GM19438 (cell line): ENCODE results near the gene PWP2.

Source experiments
- ATAC-seq: cut with Tn5 transposase; IDR thresholded peaks from one replicate; pipeline ENCODE4 v1.9.1; 2021; ENCODE audit warnings: low read depth; ENCODE audit not compliant: unreplicated experiment

PWP2 gene

DNA sequence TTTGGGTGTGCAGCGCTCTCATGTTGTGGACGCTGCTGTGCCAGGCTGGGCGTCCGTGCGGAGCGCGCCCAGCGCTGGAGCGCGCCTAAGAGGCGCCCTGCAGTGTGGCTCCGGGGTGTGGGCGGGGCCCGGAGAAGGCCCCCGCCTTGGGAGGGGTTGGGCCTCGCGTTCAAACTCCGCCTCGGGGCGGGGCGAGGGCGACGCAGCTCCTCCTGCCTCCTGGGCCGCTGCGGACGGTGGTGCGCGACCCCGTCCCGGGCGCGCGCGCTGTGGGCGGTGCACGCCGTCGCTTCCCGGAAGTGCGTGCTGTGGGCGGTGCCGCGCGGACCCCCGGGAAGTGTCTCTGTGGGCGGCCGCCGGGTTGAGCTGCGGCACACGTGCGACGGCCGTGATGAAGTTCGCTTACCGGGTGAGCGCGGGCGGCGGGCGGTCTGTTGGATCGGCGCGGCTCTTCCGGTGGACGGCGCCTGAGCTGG is at the start of gene PWP2:
PWP2 (plus strand) TSS at position 374 of the 476 bp plus-strand sequence; CDS start at position 392, 18 bp downstream.
- ATAC-seq: peak; percentile 76

DNA sequence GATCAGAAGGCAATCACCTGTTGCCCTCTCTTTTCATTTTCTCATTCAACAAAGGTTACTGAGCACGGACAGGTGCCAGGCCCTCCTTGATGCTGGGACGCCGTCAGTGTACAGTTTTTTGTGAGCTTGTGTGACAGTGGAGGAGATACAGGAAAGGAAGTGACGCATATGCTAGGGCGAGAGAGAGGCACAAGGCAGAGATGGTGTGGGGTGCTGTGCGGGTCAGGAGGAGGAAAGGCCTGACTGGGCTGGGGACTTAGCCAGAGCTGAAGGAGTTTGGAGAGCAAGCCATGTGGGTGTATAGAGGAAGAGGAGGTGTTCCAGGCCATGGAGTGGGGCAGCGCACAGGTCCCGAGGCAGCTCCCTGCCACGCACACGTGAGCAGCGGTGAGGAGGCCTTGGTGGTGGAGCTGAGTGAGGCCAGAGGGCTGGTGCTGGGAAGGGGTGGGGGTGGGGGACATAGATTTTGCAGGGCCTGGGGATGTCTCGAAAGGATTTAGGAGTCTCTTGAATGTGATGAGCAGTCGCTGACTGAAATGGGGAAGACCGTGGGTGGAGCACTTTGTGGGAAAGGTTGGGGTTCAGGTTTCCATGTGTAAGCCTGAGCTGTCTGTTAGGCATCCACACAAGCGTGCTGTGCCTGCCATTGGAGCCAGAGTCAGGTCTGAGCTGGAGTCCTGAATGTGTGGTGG is 49.1 kb upstream of the PWP2 start:
- no peak for ATAC-seq

DNA sequence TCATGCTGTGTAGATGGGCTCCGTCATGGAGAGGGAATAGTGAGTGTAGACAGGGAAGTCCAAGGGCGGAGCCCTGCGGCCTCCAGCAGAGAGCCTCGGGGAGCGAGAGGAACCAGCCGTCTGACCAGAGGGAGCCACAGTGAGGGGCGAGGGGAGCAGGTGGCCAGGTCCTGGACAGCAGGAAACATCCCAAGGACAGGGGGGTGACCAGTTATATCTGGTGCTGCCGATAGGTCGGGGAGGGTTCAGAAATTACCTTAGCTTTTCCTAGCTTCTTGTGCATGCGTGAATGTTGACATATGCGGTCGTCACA is 48.6 kb upstream of the PWP2 start:
- no peak for ATAC-seq

DNA sequence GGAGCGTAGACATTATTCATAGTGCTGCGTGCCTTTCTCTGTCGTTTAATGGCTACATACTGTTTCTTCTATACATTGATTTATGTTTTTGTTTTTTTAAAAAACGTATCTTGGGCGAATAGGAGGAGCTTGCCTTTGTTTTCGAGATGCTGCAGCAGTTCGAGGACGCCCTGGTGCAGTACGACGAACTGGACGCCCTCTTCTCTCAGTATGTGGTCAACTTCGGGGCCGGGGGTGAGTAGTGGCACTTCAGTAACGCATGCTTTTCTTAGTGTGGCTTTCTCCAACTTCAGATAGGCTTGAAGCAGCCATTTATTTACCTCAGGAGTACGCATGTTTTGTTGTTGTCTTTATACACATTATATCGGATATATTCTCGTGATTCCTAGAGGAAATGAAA is 48.2 kb upstream of the PWP2 start:
- no peak for ATAC-seq

DNA sequence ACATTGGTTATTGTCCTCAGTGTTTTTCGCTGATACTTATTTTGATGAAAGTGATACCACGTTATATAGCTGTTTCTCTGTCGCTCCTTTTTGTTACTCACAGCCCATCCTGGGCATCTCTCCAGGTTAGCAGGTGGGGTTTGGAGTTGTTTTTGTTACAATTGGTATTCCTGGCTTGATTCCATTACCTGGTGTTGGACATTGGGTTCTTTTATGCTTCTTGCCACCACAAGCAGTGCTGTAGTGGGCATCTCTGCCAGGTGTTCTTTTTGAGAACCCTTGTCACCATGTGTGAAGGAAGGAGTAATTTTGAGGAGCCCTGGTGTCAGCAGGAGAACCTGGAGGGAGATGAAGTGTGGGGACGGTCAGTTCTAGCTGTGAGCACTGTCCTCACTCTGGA is 47.5 kb upstream of the PWP2 start:
- no peak for ATAC-seq

DNA sequence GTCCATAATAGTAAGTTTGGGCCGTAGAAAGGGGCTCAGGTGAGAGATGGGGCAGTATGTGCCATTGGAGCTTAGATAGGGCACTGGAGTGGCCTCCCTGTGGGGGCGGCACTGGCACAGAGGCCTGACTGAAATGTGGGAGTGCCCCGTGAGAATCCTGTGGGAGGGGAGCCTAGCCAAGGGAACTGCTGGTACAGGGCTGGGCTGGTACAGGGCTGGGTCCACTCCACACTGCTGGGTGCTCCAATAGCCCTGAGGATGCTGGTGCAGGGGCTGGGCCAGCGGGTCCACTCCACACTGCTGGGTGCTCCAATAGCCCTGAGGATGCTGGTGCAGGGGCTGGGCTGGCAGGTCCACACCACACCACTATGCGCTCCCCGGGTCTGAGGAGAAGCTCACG is 44.8 kb upstream of the PWP2 start:
- no peak for ATAC-seq

DNA sequence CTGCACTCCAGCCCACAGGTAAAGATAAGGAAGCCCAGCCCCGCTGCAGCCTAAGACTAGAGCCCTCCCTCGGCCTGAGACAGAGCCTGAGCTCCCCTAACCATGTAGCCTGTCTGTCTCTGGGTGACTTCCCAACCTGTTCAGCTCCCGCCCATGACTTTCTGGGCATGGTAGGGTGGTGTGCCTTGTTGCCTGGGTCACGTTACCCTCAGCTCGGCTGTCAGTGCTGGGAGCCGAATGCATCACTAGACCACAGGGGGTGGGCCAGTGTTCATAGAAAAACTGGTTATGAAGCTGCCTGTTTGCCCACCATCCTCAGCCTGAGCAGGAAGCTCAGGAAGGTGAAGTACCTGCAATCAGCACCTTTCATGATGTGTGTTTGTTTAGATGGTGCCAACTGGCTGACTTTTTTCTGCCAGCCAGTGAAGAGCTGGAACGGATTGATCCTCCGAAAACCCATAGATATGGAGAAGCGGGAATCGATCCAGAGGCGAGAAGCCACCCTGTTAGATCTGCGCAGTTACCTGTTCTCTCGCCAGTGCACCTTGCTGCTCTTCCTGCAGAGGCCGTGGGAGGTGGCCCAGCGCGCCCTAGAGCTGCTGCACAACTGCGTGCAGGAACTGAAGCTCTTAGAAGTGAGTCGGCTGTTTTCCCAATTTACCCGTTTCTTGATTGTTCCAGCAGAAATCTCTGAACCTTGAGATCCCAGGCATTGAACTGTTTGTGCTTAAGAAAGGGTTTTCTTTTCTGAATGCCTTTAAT is 43.9 kb upstream of the PWP2 start:
- no peak for ATAC-seq

DNA sequence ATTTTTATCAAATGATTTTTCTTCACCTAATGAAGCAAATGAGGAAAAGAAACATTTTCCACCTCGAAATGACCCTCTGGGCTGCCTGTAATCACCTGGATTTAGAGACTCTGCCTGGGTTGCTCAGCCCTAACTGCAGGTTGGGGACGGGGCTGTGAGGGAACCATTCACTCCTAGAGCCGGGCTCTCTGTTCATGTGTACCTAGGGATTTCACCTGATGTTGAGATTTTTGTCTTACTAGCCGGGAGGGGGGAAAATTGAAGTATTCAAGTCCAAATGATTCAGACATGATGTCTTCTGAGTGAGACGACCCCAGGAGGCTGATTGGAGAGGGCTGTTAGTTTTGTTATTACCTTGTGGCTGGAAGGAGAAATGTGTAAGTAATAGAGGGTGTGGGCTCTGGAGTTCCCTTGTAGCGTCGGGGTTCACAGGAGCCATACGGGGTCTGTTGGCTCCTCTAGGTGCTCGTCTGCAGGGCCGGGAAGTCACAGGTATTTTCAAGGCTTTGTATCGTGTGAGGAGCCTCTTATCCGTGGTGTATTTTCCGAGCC is 42.3 kb upstream of the PWP2 start:
- no peak for ATAC-seq

DNA sequence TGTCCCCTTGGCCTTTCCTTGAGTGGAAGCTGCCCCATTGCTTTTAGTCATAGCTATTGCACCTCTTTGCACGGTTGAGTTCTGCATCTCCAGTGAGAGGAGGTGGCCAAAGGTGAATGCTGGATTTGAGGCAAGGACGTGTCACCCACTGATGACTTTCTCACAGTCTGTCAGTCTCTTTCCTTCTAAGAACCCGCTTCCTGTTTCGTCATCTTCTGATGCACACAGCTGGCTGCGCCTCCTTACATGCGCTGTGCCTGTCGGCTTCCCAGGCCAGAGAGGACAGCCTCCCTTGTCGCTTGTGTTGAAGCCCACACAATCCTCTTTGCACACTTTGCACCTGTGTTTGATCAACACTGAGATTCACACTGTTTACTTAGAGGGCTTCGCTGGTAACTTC is 41.8 kb upstream of the PWP2 start:
- ATAC-seq: no peak

DNA sequence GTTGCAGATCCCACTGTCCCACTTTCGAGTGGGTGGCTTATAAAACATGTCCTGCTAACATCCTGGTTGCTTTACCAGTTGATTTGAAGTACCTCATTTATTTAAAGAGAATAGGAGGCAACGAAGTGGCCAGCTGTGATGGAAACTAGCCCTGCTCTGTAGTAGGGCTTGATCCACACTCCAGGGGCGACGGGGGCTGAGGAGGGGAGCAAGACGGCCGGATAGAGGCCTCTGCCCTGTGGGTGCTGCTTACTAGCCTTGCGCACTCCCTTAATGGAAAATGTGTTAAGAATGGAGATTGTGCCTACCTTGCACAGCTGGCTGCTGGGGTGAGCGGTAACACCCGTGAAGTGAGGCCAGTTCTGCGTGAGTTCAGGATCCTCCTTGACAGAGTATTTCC is 41.1 kb upstream of the PWP2 start:
- no peak for ATAC-seq

DNA sequence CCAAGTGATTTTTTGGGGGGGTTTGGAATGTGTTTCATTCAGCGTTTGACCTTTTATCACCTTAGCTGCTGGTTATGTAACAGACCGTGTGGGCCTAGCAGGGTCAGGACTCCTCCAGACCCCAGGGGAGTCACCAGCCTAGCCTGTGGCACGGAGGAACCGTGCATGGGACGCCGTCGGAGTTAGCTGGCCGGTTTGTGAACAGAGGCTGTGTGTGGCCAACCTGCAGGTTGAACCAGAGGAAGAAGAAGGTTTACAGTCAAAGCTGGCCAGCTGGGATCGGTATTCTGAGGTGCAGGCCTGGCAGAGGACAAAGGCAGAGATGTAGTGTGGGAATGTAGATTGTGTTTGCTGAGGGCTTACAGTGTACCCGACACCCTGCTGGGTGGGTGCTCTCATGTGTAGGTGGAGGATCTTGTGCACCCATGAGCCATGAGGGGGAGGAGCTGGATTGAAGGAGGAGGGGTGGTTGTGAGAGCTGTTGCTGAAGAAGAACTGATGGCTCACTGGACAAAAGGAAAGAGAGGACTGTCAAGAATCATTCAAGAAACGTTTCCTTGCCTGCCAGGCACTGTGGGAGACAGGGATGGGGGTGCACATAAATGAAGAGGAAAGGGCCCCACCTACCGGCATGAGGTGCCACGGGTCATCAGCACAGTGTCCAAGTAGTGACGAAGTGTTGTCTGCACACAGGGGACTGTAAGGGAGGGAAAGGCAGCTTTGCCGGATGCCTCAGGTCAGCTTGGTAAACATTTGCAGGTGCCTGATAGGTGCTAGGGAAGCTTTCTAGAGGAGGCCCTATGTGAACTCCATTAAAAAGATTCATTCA is 40.0 kb upstream of the PWP2 start:
- ATAC-seq: no peak

DNA sequence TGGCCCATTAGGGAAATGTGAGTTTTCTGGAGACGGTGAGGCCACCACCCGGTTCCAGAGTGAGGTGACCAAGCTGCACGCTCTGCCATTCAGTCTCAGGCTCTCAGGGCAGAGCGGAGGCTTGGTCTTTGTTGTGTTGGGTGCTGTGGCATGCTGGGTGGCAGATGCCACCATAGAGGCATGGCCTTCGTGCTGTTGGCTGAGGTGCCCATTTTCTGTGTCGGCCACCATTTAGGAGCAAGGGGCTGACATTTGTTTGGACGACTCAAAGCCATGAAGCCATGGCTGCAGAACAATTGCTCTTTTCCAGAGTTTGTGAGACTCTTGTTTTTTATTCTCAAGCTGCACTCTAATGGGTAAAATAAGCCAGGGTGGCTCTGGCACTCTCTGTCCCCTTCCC is 36.8 kb upstream of the PWP2 start:
- no peak for ATAC-seq

DNA sequence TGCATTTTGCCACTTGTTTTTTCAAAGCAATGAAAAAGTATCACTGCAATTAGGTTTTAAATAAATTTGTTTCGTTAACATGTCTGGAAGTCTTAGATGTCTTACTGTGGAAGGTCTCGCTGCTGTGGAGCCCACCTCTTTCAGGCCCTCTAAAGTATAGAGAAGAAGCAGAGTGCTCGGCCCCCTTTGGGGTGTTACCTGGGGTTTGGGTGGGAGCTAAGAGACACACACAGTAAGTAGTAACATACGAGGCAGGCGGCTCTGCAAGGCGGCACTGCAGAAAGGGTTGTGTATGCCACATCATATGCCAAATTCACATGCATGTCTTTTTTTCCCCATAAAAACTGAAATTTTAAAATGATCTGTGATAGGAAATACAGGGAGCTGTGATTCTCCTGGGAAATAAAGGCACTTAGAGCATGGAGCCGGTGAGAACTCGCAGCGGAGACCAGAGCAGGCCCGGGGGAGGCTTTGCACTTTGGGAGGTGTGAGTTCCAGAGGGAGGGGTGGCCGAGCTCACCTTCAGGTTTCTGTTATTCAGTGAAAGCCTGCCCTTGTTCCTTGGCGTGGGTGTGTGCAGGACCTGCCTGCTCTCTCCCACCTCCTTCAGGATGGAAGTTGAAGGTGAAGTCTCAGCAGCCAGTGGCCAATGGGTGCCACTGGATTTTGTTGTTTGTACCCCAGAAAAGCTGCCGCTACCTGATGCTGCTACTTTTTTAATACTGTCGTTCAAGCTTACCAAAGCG is 35.7 kb upstream of the PWP2 start:
- ATAC-seq: no peak

DNA sequence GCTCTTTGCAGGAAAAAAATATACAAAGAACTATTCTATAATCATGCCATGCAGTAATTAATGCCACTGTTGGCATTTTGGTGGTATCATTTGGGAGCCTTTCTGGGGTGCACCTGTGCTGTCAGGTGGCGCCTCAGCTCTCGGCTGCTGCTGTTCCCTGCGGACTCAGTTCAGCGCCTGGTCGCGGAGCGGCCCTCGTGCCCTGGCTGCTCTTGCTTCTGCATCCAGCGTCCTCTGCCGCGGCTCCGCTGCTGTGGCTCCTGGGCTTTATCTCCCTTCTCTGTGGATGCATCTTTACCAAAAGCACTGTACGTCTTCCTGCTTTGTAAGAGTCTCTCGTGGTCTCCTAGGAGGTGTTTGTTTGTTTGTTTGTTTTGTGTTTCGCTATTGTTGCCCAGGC is 35.1 kb upstream of the PWP2 start:
- no peak for ATAC-seq

DNA sequence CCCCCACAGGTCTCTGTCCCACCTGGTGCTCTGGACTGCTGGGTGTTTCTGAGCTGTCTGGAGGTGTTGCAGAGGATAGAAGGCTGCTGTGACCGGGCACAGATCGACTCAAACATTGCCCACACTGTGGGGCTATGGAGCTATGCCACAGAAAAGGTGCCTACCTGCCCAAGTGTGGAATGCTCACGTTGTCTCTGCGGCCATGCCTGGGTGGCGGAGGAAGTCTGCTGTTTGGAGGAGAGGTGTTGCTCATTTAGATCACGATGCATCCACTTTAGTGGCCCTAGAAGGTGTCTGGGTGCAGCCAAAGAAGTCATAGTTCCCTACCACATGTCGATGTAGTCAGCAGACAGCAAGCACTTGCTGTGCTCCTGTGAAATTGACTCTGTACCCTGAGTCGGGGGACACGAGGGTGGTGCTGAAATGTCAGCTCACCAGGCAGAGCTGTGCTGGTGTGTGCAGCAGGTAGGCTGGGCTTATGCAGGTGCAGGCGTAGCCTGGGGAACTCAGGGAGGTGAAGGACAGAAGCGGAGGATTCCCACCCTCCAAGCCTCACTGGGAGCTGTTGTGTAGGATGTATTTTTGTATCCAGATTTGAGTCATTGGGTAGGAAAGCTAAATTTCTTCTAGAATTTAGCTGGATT is 32.8 kb upstream of the PWP2 start:
- ATAC-seq: no peak

DNA sequence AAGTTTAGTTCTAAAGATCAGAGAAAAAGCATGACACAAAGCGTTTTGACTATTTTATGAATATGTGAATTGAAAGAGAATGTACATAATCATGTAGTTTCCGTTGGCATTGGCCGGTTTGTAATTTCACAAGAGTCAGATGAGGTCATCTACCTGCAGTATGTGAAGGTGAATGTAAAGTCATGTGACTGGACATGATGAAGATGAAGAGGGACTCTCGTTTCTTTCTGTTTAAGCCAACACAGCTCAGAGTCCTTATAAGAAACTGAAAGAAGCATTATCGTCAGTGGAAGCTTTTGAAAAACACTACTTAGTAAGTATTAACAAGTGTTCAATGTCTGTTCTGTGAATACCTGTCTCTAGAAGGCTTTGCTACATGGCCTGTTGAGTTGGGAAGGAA is 30.9 kb upstream of the PWP2 start:
- no peak for ATAC-seq

DNA sequence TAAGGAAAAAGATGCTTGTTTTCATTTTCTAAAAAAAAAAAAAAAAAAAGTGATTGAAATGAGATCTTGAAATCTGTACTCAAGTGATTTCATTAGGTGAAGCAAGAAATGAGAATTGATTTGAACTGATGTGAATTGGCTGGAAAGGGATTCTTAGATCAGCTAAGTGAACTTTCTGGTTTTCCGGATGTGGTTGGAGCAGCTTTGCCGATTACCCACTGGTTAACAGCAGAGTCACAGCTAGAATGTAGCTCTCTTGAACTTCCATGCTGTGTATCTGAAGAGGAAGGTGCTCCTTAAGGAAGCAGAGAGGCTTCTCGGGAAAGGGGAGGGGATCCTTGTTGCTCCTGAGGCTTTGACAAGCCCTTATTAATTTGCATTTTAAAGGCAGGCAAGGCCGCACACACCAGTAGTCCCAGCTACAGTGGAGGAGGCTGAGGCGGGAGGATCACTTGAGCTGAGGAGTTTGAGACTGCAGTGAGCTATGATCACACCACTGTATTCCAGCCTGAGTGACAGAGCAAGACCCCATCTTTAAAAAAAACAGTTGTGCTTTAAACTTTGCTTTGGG is 28.7 kb upstream of the PWP2 start:
- no peak for ATAC-seq

DNA sequence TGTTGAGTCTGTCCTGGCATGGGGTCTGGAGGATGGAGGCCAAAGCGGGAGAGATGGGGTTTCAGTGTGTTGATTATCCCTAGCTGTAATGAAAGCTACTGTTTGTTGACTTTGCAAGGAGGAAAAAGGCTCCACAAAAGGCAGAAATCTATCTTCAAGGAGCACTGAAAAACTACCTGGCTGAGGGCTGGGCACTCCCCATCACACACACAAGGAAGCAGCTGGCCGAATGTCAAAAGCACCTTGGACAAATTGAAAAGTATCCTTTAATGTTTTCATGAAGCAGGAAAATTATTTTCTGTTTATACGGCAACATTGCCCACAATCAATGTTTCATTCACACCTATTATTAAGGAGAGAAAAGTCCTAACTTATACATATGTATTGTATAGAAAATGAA is 27.8 kb upstream of the PWP2 start:
- no peak for ATAC-seq

DNA sequence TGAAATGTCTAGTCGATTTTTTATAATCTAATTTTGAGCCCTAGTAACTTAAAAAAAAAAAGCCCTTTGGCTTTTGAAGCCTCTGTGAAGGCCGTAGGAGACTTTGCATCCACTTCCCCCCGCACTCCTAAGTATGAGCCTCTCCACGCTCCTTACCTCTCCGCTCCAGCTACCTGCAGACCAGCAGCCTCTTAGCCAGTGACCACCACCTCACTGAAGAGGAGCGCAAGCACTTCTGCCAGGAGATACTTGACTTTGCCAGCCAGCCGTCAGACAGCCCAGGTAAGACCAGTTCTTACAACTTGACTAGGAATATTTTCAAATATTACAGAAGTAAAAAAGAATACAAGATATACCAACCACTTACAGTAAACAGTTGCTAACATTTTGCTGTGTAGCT is 27.4 kb upstream of the PWP2 start:
- no peak for ATAC-seq
